ENCODE measurements around the gene TMEM258.

- TF ChIP-seq, protein P1, sequence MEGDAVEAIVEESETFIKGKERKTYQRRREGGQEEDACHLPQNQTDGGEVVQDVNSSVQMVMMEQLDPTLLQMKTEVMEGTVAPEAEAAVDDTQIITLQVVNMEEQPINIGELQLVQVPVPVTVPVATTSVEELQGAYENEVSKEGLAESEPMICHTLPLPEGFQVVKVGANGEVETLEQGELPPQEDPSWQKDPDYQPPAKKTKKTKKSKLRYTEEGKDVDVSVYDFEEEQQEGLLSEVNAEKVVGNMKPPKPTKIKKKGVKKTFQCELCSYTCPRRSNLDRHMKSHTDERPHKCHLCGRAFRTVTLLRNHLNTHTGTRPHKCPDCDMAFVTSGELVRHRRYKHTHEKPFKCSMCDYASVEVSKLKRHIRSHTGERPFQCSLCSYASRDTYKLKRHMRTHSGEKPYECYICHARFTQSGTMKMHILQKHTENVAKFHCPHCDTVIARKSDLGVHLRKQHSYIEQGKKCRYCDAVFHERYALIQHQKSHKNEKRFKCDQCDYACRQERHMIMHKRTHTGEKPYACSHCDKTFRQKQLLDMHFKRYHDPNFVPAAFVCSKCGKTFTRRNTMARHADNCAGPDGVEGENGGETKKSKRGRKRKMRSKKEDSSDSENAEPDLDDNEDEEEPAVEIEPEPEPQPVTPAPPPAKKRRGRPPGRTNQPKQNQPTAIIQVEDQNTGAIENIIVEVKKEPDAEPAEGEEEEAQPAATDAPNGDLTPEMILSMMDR (IDR thresholded peaks at IDR 0.05): no peak
- TF ChIP-seq EZH2 (IDR thresholded peaks at IDR 0.05) (no peak), EZH2phosphoT487 (IDR thresholded peaks at IDR 0.05) (no peak)
Observed at GRCh38 chr11:61771195-61771894, 21.1 kb downstream of the TMEM258 start.

Data from neural progenitor cell (in vitro differentiated cells).